HG02970 (cell line): Measurements from ENCODE around the gene NELFB.
"Not testable (repeated sequence)": the region's sequence is repeated elsewhere in the genome, so short reads cannot be mapped to it uniquely, and the experiment has no call there.

Source experiments
- ATAC-seq: cut with Tn5 transposase; IDR thresholded peaks from one replicate; pipeline ENCODE4 v1.9.1; 2021; ENCODE audit warnings: mild to moderate bottlenecking, moderate library complexity, moderate number of reproducible peaks; ENCODE audit not compliant: unreplicated experiment, low FRiP score

NELFB gene

DNA sequence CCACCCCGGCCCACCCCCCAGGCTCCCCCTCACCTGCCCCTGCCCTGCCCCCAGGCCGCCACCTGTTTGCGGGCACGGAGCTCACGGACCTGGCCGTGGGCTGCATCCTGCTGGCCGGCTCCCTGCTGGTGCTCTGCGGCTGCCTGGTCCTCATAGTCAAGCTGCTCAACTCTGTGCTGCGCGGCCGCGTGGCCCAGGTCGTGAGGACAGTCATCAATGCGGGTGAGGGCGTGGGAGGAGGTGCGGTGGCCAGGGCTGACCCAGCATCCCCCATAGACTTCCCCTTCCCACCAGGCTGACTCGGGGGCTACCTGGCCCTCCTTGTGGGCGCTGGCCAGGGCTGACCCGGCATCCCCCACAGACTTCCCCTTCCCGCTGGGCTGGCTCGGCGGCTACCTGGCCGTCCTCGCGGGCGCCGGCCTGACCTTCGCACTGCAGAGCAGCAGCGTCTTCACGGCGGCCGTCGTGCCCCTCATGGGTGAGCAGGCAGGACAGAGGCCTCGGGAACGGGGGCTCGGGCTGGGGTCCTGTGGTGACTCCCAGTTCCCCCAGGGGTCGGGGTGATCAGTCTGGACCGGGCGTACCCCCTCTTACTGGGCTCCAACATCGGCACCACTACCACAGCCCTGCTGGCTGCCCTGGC lies 21.0 kb upstream of the NELFB start:
- ATAC-seq = no peak

DNA sequence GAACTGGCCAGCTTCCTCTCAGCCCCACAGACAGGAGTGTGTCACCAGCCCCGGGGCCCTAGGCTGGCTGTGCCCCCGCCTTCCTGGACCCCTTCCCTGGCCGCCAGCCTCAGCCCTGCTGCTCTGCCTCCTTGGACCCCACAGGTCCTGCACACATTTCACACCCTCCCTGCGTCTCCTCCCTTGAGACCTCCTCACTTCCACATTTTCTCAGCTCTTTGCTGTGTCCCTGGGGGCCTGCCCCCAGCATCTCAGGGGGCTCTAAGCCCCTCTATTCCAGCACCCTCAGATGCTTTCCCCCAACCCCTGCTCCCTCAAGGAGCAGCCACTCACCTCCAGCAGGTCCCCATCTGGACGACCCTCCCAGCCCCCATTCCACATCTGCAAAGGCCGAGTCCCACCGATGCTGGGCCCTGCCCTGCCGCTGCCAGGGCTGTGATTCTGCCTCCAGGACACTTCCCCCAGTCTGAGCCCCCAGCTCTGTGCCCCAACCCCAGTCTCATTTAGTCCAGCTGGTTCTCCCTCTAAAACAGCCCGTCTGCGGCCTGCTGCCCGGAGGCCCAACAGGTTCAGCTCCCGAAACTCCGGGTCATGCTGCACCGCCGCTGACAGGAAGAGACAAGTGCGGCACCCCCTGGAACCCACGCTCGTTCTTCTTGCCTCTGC lies 20.2 kb upstream of the NELFB start:
- ATAC-seq = no peak

DNA sequence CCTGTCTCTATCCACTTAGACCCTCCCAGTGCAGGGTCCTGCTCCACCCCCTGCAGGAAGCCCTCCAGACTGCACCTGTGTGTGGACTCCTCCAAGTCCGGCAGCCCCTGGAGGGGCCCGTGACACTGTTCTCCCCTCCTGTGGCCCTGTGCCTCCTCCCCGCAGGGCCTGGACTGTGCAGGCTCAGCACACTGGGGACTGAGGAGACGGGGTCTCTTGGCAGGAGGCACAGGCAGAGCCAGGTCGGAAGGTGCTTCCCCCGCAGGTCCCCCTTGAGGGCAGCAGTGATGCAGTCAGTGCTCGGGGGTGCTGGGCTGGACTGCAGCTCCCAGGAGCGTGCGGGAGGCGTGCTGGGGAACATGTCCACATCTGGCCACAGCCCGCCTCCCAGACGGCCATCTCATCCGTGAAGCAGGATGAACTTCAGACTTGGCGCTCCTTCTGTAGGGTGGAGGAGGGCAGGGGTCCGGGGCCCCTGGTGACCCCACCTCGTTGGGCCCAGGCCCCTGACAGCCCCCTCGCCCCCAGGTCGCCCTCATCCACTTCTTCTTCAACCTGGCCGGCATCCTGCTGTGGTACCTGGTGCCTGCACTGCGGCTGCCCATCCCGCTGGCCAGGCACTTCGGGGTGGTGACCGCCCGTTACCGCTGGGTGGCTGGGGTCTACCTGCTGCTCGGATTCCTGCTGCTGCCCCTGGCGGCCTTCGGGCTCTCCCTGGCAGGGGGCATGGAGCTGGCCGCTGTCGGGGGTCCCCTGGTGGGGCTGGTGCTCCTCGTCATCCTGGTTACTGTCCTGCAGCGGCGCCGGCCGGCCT lies 19.5 kb upstream of the NELFB start:
- no peak for ATAC-seq

DNA sequence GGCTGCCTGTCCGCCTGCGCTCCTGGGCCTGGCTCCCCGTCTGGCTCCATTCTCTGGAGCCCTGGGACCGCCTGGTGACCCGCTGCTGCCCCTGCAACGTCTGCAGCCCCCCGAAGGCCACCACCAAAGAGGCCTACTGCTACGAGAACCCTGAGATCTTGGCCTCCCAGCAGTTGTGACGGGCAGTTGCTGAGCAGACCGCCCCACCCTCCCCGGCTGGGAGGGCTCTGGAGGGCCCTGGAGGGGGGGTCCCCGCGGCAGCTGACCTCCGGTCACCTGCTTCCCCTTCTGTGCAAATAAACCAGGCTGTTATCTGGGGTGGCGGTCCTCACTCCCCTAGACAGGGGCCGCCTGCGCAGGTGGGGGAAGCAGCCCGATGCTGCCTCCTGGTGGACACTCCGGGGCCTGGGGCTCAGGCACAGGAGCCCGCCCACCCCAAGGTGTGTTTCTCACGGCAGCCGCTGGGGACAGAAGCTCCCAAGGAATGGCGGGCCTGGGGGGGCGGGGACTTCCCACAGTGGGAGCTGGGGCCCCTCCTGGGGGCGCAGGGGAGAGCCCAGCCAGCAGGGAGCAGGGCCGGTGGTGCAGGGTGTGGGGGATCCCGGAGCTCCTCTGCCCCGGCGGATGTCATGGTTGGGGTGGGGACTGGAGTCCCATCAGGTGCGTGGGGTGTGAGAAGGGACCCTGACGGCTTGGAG lies 18.7 kb upstream of the NELFB start:
- no peak for ATAC-seq

DNA sequence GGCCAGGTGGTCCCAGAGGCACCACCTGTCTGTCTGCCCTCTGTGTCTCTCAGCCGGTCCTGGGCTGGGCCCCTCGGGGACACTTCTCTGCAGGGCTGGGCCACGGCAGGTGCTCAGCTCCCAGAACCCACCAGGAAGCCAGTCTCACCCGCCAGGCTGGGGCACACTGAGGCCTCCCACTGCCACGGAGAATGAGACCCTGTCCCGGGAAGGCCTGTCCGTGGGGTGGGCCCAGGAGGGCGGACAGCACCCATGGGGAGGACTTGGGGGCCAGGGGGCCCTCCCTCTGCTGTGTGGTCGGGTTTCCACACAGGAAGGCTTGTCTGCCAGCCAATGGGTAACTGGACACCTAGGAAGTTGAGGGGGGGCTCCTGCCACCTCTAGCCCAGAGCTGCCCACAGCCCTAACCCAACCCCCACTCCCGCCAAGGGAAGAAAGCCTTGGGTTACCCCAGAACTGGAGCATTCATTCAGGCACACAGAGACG lies 18.1 kb upstream of the NELFB start:
- no peak for ATAC-seq

DNA sequence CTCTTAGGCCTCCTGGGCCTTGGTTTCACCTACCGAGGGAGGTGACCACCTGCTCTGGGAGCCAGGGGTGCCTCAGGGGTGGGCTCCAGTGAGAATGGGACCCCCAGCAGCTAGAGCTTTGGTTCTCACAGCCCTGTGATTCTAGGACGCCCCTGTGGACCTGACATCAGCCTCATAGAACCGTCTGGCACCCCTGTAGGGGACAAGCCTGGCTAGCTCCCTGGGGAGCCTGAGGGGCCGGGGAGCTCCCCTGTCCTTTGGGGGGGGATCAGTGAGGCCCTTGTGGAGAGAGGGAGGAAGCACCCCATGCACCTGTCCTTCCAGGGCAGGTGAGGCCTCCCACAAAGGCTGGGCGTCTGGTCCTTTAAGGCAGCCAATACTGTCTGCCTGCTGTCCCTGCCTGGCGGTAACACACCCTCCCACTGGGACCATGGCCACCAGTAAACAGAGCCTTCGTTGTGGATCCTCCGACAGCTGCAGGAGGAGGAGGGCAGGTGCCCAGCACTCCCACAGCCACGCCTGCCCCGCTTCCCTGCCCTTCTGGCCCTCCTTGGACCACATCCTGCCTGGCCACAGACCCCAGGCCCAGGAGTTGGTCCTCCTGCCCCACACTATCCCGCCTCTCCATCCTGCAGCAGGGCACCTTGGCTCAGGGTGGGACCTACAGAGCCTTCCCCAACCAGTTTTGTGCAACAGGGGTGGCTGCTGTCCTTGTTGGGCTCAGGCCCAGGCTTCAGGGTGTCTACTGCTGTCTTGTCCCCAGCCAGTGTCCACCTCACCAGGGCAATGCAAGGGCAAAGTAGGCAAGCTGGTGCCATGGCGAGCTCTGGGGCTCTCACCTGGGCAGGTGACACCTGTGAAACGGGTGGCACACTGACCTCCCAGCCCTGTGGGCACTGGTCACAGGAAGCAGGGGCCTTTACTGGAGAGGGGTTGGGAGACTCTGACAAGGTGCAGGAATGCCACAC lies 17.1 kb upstream of the NELFB start:
- ATAC-seq = no peak

DNA sequence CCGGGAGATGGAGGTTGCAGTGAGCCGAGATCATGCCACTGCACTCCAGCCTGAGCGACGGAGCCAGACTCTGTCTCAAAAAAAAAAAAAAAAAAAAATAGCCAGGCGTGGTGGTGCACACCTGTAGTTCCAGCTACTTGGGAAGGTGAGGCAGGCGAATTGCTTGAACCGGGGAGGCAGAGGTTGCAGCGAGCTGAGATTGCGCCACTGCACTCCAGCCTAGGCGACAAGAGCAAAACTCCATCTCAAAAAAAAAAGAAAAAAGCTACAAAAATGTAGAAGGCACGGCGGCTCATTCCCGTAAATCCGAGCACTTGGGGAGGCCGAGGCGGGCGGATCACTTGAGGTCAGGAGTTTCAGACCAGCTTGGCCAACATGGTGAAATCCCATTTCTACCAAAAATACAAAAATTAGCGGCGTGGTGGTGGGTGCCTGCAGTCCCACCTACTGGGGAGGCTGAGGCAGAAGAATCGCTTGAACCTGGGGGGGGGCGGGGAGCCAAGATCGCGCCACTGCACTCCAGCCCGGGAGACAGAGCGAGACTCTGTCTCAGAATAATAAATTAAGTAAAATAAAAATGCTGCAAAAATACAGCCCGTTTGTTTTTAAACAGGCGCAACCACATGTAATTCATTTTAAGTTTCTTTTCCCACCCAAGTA lies 15.5 kb upstream of the NELFB start:
- ATAC-seq = not testable (repeated sequence)

DNA sequence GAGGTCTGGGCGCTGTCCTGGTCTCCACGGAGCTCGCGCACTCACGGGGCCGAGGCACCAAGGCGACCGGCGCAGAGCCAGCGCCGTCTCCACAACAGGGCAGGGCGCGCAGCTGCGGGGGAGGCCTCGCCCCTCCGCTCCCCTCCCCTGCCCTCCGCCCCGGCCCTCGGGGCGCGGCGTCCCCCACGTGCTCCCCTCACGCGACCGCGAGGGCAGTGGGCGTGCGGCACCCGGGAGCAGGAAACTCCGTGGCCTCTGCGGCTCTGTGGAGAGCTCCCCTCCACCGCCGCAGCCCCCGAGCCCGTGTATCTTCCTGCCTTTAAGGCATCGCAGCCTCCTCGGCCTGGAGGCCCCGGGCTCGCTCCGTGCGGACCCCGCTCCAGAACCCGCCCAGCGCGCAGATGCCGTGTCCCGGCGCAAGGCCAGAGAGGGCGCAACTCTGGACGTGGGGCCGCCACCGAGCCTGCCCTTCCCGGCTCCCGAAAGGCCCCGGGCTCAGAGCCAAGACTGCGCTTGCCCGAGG lies 14.7 kb upstream of the NELFB start:
- ATAC-seq = peak; percentile 17

DNA sequence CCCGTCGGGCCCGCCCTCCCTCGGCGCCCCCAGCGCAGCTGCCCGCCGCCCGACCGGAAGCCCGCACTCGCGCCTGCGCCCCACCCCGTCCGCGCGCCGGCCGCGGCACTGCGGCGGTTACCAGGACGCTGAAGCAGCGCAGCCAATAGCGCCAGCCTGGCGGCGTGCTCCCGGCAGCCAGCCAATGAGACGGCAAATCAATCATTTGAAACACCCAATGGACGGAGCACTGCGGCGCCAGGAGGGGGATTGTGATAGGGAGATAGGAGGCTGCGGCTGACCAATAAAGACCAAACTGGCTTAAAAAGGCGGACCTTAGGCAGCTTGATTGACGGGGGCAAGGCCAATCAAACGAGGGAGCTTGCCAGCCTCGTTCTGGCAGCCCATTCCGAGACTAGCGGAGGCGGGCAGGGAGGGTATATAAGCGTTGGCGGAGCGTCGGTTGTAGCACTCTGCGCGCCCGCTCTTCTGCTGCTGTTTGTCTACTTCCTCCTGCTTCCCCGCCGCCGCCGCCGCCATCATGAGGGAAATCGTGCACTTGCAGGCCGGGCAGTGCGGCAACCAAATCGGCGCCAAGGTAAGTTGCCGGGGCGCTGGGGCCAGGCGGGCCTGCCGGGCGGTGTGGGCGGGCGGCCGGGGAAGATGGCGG lies 14.2 kb upstream of the NELFB start, which contains the start of gene TUBB4B:
TSS of gene TUBB4B (plus strand) at position 447 of the 649 bp plus-strand sequence. CDS start at position 521, 74 bp downstream.
- peak; percentile 69 for ATAC-seq

DNA sequence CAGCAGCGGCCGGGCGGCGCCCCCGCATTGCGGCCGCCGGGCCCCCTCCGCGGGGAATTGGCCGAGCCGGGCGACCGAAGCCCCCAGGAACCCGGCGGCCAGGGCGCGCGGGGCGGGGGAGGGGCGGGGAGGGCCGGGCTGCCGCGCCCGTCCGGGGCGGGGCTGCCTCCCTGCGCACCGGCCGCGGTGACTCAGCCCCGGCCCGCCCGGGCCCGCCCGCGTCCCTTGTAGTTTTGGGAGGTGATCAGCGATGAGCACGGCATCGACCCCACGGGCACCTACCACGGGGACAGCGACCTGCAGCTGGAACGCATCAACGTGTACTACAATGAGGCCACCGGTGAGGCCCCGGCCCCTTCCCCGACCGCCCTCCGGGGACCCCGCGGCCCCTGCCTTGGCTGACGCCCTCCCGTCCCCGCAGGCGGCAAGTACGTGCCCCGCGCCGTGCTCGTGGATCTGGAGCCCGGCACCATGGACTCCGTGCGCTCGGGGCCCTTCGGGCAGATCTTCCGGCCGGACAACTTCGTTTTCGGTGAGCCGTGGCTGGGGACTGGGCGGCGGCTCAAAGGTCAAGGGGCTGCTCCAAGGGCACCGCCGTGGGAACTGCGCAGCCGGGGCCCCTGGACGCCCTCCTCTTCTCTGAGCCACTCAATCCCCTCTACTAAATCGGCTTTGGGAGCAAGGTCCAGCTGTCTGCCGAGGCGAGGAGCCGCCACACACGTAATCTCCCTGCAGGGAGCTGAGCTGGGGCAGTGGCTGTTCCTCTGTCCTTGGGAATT lies 13.4 kb upstream of the NELFB start:
- ATAC-seq = peak; percentile 7

DNA sequence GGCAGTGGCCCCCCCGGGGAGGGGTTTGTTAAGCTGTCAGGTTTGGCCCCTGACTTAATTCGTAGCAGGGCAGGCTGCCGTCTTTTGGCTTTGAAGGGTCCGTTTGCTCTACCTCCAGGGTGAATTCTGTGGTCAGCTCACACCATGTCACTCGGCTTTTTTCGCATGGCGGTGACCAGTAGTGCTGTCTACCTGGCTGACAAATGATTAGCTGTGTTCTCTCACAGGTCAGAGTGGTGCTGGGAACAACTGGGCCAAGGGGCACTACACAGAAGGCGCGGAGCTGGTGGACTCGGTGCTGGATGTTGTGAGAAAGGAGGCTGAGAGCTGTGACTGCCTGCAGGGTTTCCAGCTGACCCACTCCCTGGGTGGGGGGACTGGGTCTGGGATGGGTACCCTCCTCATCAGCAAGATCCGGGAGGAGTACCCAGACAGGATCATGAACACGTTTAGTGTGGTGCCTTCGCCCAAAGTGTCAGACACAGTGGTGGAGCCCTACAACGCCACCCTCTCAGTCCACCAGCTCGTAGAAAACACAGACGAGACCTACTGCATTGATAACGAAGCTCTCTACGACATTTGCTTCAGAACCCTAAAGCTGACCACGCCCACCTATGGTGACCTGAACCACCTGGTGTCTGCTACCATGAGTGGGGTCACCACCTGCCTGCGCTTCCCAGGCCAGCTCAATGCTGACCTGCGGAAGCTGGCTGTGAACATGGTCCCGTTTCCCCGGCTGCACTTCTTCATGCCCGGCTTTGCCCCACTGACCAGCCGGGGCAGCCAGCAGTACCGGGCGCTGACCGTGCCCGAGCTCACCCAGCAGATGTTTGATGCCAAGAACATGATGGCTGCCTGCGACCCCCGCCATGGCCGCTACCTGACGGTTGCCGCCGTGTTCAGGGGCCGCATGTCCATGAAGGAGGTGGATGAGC lies 12.6 kb upstream of the NELFB start:
- no peak for ATAC-seq

DNA sequence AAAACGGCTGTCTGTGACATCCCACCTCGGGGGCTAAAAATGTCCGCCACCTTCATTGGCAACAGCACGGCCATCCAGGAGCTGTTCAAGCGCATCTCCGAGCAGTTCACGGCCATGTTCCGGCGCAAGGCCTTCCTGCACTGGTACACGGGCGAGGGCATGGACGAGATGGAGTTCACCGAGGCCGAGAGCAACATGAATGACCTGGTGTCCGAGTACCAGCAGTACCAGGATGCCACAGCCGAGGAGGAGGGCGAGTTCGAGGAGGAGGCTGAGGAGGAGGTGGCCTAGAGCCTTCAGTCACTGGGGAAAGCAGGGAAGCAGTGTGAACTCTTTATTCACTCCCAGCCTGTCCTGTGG lies 11.9 kb upstream of the NELFB start:
- not testable (repeated sequence) for ATAC-seq

DNA sequence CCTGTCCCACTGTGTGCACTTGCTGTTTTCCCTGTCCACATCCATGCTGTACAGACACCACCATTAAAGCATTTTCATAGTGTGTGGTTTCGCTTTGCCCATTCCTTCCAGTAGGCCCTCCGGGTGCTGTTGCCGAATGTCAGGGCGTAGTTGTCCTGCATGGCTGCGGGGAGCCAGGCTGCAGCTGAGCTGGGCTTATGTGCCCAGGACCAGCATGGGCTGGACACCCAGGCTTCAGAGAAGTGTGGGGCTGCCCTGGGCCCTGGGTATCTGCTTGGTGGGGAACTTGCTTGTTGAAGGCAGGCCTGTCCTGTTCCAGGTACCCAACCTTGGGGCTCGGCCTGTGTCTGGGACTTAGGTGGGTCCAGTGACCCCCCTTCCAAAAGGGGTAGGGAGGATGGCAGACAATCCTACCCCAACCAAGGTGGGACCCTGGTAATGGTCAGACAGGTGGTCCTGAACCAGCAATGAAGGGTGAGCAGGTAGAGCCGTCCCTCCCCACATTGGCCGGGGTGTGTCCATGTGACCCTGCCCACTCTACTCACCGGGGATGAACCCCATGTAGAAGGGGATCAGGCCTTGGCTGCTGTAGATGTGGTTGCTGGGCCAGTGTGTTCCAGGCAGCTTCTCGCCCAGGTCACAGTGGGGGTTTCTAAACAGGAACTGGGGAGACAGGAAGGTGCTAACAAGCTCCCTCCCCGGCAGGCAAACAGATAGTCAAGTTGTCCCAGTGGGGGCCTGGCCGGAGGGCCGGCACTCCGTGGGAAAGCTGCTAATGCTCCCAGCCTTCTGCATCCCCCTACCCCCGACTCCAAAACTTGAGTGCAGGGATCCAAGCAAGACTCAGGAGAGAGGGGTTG lies 11.3 kb upstream of the NELFB start:
- ATAC-seq = no peak

DNA sequence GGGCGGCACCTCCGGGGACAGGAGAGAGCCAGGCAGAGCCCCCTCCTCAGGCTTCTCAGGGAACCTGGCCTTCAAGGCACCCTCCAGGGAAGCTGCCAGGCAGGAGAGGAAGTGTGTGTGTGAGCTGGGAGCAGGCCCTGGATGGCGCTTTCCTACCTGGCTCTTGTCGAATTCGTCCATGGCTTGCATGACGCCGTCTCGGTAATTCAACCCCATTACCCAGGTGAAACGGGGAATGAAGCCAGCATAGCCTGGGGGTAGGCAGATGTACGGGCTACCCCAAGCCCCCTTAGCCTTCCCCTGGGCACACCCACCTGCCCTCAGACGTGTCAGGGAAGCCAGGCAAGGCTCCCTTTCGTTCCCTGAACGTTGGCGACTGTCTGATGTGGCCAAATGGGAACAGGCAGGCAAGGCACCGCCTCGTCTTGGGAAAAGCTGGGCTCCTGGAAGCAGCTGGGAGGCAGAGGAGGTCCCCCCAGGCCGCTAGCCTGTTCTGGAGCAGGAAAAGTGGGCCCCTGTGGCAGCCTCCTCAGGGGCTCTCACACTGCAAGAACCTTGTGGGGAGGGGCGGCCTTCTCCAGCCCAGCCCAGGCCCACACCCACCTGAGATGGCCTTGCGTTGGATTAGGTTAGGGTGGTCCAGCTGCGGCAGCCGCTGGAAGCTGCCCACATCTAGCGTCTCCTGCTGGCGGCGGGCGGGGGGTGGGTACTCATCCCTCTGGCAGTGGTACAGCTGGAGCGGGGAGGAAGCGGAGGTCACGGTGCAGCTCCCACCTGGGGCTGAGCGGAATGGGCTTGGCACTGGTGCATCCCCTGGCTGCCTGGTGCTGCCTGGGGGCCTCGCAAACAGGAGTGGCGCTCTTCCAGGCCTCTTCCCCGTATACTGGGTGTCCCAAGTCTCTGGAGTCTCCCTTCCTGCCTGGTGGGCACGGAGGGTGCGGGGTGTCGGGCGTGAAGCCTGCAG lies 10.4 kb upstream of the NELFB start:
- ATAC-seq = no peak
